NT2/D1 (cell line): ENCODE results near the gene ARHGEF39.

Experiments used
- YY1 ChIP-seq: IDR thresholded peaks from 2 replicates; pipeline ENCODE4 v1.6.1; 2011; ENCODE audit not compliant: insufficient read length, insufficient read depth
- ZNF274 ChIP-seq: IDR thresholded peaks from 2 replicates; pipeline ENCODE4 v1.6.1; 2011; ENCODE audit warnings: mild to moderate bottlenecking, low read depth, low read length

DNA sequence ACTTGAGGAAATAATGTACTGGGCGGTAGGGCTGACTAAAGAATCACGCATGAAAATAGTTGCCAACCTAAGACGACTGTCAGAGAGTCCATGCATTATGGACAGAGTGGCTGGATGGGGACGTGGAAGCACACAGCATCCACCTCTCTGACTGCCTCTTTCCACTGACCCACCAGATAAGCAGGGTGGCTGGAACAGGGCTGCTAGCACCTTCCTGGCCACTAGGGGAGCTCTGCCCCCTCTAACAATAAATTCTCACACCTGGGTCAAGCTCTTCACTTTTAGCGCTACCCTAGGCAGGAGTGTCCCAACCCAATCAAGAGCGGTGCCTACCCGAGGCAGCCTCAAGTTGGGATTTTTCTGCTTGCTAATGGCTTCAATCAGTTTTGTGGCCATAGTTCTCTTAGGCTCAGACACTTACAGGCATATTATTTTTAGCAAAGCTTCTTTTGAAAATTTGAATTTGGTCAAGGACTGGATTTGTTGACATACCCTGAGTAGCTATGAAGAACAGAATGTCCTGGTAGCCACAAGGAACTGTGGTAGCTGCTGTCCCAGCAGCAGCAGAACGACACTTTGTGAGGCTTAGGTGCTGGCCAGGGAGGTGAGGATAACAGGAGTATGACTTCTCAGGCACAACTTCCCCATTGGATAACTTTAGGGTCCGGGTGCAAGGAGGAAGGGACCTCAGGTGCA lies 31.7 kb upstream of the ARHGEF39 start:
- TF ChIP-seq ZNF274 = no peak
- TF ChIP-seq YY1 = no peak
